Activated CD4-positive, alpha-beta T cell treated with anti-CD3 and anti-CD28 coated beads, Interleukin-2, amount 50 U/mL, for 1 hour (primary cell): Measurements from ENCODE around the gene ENDOV.

Experiments
- DNase-seq: peaks from one replicate; pipeline ENCODE4 v3.0.0-alpha.2; 2020

Gene ENDOV

GRCh38 chr17:80416940-80417293 is 1.9 kb downstream of the ENDOV start:
- DNase-seq: no peak

DNA sequence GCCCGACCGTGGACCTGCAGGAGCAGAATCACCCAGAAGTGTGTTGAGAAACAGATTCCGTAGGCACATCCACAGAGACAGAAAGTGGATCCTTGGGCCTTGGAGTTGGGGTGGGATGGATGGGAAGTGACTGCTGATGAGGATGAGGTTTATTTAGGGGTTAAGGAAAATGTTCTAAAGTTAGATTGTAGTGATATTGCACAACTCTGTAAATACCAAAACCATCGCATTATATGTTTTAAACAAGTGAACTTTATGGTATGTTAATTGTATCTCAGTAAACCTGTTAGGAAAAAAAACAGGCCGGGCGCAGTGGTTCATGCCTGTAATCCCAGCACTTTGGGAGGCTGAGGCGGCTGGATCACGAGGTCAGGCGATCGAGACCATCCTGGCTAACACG is 3.6 kb downstream of the ENDOV start:
- no peak for DNase-seq

- DNase-seq: no peak
These were observed 4.3 kb downstream of the ENDOV start for GRCh38 chr17:80419255-80419654.

DNA sequence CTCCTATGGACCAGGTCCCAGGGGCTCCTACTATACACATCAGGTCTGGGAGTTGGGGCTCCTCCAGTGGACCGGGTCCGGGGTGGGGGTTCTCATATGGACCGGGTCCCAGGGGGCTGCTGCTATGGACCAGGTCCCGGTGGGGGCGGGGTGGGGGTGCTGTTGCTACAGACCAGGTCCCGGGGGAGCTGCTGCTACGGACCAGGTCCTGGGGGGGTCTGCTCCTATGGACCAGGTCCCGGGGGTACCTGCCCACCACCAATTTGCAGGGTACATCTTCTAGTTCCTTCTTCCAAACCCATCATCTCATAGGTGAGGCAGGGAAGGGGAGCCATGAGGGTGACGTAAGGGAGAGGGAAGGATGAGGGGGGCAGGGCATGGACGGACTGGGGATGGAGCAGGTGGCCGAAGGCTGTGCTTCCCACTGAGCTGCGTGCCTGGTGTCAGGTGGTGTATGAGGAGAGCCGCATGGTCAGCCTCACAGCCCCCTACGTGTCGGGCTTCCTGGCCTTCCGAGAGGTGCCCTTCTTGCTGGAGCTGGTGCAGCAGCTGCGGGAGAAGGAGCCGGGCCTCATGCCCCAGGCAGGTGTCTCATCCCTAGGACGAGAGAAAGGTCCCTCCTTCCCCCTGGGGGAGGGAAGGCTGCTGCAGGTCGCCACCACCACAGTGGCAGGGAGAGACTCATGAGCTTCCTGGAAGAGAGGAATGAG is 6.6 kb downstream of the ENDOV start:
- DNase-seq: no peak

GRCh38 chr17:80422276-80422675 is 7.3 kb downstream of the ENDOV start:
- no peak for DNase-seq

GRCh38 chr17:80422981-80423380 is 8.0 kb downstream of the ENDOV start:
- DNase-seq: no peak

DNA sequence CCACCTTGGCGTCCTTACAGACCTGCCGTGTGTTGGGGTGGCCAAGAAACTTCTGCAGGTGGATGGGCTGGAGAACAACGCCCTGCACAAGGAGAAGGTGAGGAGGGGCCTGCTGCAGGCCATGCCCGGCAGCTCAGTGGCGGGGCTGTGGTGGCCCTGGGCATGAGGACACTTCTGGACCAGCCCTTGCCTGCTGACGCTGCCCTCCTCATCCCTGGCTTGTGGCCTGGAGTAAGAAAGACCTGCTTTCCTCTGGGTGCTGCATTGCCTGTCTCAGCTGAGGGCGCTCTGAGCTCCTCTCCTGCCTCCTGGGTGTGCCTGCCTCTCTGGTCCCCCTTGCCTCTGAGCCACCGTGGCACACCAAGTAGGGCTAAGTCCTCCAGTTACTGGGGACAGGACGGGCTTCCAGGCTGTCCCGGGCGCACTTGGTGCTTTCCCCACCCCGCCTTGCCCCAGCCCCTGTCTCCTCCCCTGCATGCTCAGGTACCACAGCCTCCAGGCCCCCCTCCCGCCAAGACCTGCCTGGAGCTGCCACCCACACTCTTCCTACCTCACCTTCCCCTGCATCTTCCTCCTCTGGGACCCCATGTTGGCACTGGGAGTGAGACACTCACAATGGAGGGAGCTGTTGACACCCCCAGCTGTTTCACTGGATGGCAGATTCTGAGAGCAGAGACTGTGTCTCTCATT is 8.7 kb downstream of the ENDOV start:
- no peak for DNase-seq

DNA sequence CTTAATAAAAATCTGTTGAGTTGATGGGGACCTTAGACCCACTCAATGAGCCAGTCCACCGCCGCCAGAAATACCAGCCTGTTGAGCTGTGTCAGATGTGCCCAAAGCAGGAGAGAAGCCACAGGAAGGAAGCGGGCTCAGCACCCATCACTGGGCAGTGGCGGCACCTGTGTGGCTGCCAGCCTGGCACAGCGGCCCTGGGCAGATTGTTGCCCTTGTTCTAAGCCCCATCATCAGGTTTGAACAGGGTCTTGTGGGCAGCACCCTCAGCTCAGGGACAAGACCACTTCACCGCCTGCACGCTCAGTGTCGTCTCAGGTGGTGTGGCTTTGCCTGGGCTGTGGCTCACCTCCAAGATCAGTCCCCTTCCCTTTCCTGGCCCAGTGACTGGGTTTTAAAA is 9.3 kb downstream of the ENDOV start:
- no peak for DNase-seq

DNA sequence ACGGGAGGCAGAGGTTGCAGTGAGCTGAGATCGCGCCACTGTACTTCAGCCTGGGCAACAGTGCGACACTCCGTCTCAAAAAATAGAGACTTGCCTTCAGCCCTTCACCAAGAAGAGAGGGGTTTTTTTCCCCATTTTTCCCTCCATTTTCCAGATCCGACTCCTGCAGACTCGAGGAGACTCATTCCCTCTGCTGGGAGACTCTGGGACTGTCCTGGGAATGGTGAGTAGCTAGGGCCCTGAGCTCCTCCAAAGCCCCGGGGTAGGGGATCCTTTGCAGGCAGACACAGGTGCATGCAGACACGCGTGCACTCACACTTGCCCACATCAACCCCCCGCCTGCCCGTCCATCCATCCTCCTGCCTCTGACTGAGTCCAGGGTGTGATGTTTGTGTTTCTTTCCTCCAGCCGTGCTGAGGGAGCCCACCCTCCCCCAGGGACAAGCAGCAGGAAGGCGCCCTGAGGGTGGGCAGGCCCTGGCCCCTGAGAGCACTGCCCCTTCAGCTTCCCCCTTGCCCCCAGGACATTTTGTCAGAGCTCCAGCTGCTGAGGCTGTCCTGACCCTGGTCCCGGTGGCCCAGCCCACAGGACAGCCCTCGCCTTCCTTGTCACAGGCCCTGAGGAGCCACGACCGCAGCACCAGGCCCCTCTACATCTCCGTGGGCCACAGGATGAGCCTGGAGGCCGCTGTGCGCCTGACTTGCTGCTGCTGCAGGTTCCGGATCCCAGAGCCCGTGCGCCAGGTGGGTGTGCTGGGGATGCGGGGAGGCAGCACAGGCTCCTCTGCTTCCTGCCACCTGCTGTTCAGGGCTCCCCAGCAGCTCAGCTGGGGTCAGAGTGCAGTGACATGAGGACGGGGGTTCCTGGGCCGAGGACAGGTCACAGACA is 10.2 kb downstream of the ENDOV start:
- DNase-seq: no peak

- no peak for DNase-seq
These were observed 11.0 kb downstream of the ENDOV start for GRCh38 chr17:80425835-80426426.

- peak; percentile 89 for DNase-seq
These were observed 11.8 kb downstream of the ENDOV start for GRCh38 chr17:80426671-80427326.

DNA sequence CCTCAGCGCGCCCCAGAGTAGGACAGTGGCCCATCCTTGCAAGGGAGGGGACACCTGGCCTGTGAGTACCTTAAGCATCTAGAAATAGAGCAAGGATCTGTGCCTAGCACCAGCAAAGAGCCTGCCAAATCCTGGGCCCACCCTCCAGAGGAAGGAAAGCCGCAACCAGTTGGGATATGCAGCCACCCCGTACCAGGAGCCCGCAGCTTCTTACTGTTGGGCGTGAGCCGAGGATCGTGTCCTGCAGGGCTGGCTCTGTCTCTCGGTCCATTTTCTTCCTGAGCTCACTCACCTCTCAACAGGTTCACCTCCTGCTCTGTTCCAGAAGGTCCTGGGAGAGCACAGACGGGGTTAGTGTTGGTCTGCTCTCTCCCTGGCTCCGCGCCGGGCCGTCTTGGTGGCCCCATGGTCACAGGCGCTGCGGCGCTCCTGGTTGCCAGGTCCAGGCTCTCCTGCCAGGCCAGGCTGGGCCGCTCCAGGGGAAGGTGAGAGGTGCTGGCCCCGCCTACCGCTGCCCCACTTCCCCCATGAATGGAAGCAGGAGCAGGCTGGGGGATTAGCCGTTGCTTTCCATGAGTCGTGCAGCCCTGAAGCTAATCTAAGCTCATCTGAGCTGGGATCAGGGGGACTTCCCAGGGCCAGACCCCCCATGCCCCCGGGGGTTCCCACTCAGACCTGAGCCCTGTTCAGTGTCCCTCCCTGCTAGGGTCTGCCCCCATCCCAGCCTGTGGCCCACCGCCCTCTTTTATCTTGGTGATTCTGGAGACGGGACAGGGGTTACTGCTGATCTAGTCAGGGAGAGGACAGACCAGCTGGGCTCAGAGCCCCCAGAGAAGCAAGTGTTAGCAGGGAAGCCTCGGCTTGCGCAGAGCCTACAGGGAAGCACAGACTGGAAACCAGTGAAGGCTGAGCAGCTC is 12.7 kb downstream of the ENDOV start:
- no peak for DNase-seq

DNA sequence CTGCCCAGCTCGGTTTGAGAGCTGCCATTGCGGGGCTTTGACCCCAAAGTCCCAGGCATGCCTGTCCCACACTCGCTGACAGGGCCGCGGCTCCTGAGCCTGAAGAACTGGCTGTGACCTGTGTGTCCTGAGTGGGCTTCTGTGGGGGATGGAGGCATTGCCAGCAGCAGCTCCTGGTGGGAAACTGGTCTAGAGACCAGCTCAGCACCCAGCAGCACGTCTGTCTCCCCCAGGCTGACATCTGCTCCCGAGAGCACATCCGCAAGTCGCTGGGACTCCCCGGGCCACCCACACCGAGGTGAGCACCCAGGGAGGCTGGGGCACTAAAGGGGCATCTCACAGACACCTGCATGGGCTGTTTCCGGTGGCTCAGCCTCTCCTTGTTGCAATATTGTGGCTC is 13.4 kb downstream of the ENDOV start:
- no peak for DNase-seq

DNA sequence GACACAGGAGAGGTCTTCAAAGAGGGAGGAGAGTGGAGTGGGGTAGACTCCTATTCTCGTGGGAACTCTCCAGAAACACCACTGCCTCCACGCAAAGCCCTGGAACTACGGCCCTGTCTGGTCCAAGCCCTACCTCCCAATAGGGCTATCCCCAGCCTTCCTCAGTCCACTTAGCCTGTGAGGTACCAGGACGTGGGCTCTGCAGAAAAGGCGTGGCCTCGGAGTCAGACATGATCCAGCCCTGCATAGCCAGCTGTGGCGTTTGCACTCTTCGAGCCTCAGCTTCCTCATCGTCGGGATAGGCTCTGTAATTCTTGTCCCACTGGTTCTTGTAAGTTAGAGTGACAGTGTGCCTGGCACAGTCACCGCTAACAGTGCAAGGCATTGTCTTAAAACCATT is 13.8 kb downstream of the ENDOV start:
- no peak for DNase-seq

DNA sequence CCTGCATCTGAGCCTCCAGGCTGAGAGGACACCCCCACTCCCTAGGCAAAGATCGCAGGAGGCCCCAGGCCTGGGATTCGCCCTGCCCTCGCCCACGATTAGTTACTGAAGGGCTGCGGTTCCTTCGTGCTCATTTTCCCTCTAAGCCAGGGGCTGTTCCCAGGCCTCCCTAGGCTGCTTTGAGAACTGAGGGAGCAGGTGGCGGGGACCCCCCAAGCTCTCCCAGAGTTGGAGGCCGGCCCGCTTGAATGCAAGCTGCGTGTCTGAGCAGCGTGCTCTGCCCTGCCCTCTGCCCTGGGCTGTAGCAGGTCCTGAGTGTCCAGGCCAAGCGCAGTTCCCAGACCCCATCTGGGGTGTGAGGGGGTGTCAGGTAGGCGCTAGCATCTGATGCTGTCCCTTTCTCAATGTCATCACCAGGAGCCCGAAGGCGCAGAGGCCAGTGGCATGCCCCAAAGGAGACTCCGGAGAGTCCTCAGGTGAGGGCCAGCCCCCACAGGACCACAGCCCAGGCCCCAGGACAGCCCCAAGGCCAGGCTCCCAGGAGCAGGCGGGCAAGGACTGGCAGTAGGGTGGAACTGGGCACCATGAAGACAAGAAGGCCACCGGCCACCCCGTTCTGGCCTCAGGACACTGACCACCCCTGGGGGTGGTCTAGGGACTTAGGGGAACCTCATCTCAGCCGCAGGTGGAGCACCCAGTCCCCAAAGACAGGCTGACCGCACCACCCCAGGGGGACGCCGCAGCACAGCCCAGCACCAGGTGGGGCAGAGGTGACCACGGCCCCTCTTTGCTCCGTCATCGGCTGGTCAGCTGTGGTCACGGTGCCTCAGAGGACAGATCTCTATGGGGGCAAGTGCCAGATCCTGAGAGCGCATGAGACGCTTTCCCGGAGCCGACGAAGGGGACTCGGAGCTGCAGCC is 14.6 kb downstream of the ENDOV start:
- no peak for DNase-seq

- no peak for DNase-seq
These were observed 15.7 kb downstream of the ENDOV start for GRCh38 chr17:80430446-80431245.

DNA sequence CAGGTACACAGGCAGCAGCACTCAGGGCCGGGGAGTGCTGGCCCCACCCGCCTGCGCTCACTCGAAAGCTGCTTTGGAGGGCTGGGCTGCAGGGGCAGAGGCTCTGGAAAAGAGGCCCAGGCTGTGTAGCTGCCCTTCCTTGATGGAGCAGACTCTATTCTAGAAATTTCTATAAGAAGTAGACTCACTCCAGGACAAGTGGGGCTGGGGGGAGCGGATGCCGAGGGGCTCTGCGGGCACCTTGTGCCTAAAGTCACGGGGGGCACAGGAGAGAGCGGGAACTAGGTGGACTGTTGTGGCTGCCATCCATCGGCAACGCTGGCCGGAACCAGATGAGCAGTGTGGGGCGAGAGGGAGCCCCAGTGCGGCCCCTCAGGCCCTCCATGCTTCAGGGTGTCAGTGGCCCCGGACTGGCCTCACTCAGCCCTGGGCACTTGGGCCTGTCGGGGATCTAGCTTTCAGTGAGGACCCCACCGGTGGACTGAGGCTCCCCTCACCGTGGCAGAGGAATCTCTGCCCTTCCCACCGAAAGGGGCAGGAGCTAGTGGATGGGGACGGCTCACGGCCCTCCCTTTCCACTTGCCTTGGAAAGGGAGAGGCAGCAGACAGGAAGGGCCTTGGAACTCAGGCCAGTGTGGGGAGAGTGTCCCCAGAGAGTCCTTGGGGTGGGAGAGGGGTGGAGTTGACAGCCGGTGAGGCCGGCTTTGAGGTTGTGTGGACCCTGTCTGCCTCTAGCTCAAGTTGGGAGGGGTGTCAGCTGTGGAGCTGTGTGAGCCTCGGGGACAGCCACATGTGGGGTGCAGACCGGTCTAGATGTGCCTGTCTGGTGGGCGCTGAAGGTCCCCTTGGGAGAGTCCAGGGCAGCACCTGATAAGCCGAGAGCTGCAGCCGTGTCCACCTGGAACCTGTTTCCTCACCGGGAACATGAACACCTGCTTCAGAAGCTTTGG is 16.6 kb downstream of the ENDOV start:
- DNase-seq: no peak

GRCh38 chr17:80432350-80432955 is 17.5 kb downstream of the ENDOV start:
- no peak for DNase-seq
